A549 (cell line): ENCODE results near the gene TNF. TPM values are rescaled to one million over a fixed set of nuclear protein-coding genes. Genes with fewer than 3 reads are reported as not detected.
"Not testable (repeated sequence)": the region's sequence is repeated elsewhere in the genome, so short reads cannot be mapped to it uniquely, and the experiment has no call there.

ENCODE experiments used
- ATAC-seq, 2 experiments: fragments of 200-7000 bp in 1 of 2; fragments of >200 bp in 1 of 2; cut with Nextera tagmentation in 1 of 2; cut with Tn5 transposase in 1 of 2; 3 replicates each; pipeline versions ENCODE4 v1.8.0 to v1.9.1; 2018 to 2020; ENCODE audit warnings: mild to moderate bottlenecking in 1 of 2, moderate library complexity in 1 of 2
- CTCF ChIA-PET: fragments of 300-600 bp; sonication (Branson Sonifier 250); formaldehyde crosslinking; extraction: SDS; loops from one replicate; lab custom pipeline; 2021; ENCODE audit warnings: antibody characterized with exemption, inconsistent platforms; lab: Yijun Ruan, JAX
- POLR2A ChIA-PET: fragments of 350-600 bp; formaldehyde crosslinking; extraction: SDS; loops from one replicate; lab custom pipeline; 2021; ENCODE audit warnings: antibody characterized with exemption, inconsistent platforms; lab: Yijun Ruan, JAX
- DNase-seq, 2 experiments: peaks; one replicate each; pipeline versions ENCODE4 v3.0.0 to v3.0.0-alpha.2; 2011 to 2016; ENCODE audit warnings: low read depth in 1 of 2, low spot score in 1 of 2
- FAIRE-seq: peaks from 2 replicates; lab custom pipeline; 2011; peaks lifted over from hg19 to GRCh38; lab: Jason Lieb, UNC
- H3K27ac ChIP-seq, 2 experiments: fragments of >200 bp; sonication (Bioruptor Twin); formaldehyde crosslinking; 3 replicates each; pipeline ENCODE4 v1.5.1; 2016 to 2017
- H3K4me1 ChIP-seq: fragments of >200 bp; sonication (Bioruptor Twin); formaldehyde crosslinking; 3 replicates; pipeline ENCODE4 v1.6.1; 2016
- H3K4me2 ChIP-seq: fragments of >200 bp; sonication (Bioruptor Twin); formaldehyde crosslinking; 3 replicates; pipeline ENCODE4 v1.6.1; 2016
- H3K4me3 ChIP-seq: fragments of >200 bp; sonication (Bioruptor Twin); formaldehyde crosslinking; 3 replicates; pipeline ENCODE4 v1.5.1; 2016
- H3K9me3 ChIP-seq: fragments of >200 bp; sonication (Bioruptor Twin); formaldehyde crosslinking; 3 replicates; pipeline ENCODE4 v1.6.1; 2016
- CHD4 ChIP-seq: fragments of 200-600 bp; sonication (generic); IDR thresholded peaks from 2 replicates; pipeline ENCODE4 v1.6.1; 2016; ENCODE audit warnings: antibody characterized with exemption, mild to moderate bottlenecking, borderline replicate concordance
- CTCF ChIP-seq: fragments of >200 bp; sonication (Bioruptor Twin); formaldehyde crosslinking; IDR thresholded peaks from 3 replicates; pipeline ENCODE4 v1.5.1; 2016
- EHF ChIP-seq: fragments of 250-450 bp; sonication (Bioruptor Pico); IDR thresholded peaks from 2 replicates; pipeline ENCODE4 v1.5.0; 2020; ENCODE audit warnings: mild to moderate bottlenecking
- EHMT2 ChIP-seq: fragments of 200-600 bp; sonication (generic); IDR thresholded peaks from 2 replicates; pipeline ENCODE4 v1.6.1; 2016; ENCODE audit warnings: antibody characterized with exemption, low read depth, mild to moderate bottlenecking, moderate library complexity
- ESRRA ChIP-seq: fragments of 150-350 bp; IDR thresholded peaks from 2 replicates; pipeline ENCODE4 v1.6.1; 2014; ENCODE audit warnings: mild to moderate bottlenecking, low read length, borderline replicate concordance
- HDAC2 ChIP-seq: fragments of 200-600 bp; sonication (generic); IDR thresholded peaks from 2 replicates; pipeline ENCODE4 v1.6.1; 2016
- HEYL ChIP-seq: fragments of 250-450 bp; sonication (Bioruptor Pico); IDR thresholded peaks from 2 replicates; pipeline ENCODE4 v1.8.0; 2021; ENCODE audit warnings: mild to moderate bottlenecking, moderate library complexity
- HMGXB4 ChIP-seq: fragments of 250-450 bp; sonication (Bioruptor Pico); IDR thresholded peaks from 2 replicates; pipeline ENCODE4 v1.5.0; 2021; ENCODE audit warnings: mild to moderate bottlenecking, moderate library complexity, borderline replicate concordance
- HOXA7 ChIP-seq: fragments of 250-450 bp; sonication (Bioruptor Pico); IDR thresholded peaks from 2 replicates; pipeline ENCODE4 v1.5.0; 2020; ENCODE audit warnings: mild to moderate bottlenecking, moderate library complexity
- HOXB5 ChIP-seq: fragments of 250-450 bp; sonication (Bioruptor Pico); IDR thresholded peaks from 2 replicates; pipeline ENCODE4 v1.5.0; 2020; ENCODE audit warnings: mild to moderate bottlenecking, moderate library complexity
- JUN ChIP-seq, 2 experiments: fragments of >200 bp; sonication (Bioruptor Twin); formaldehyde crosslinking; IDR thresholded peaks; 2 replicates in 1 of 2; 3 replicates in 1 of 2; pipeline ENCODE4 v1.6.1; 2016 to 2017
- JUNB ChIP-seq: fragments of >200 bp; sonication (Bioruptor Twin); formaldehyde crosslinking; IDR thresholded peaks from 2 replicates; pipeline ENCODE4 v1.6.1; 2016
- MAX ChIP-seq: IDR thresholded peaks from 2 replicates; pipeline ENCODE4 v1.6.1; 2012
- MAZ ChIP-seq: fragments of 150-350 bp; IDR thresholded peaks from 2 replicates; pipeline ENCODE4 v1.6.1; 2014; ENCODE audit warnings: antibody characterized with exemption, low read depth, low read length, borderline replicate concordance
- NR3C1 ChIP-seq: fragments of >200 bp; sonication (Bioruptor Twin); formaldehyde crosslinking; IDR thresholded peaks from 3 replicates; pipeline ENCODE4 v1.6.1; 2017
- RAD21 ChIP-seq, 2 experiments: fragments of >200 bp in 1 of 2; sonication (Bioruptor Twin) in 1 of 2; formaldehyde crosslinking in 1 of 2; IDR thresholded peaks in 1 of 2; conservative IDR thresholded peaks in 1 of 2; 2 replicates in 1 of 2; 3 replicates in 1 of 2; pipeline ENCODE4 v1.6.1; 2012 to 2018; ENCODE audit warnings: inconsistent platforms in 1 of 2
- RNF2 ChIP-seq: fragments of 200-600 bp; sonication (generic); IDR thresholded peaks from 2 replicates; pipeline ENCODE4 v1.6.1; 2016; ENCODE audit warnings: low read depth, mild to moderate bottlenecking, antibody characterized with exemption, moderate library complexity, borderline replicate concordance
- SMC3 ChIP-seq: fragments of >200 bp; sonication (Bioruptor Twin); formaldehyde crosslinking; IDR thresholded peaks from 3 replicates; pipeline ENCODE4 v1.6.1; 2018; ENCODE audit warnings: inconsistent platforms
- ZC3H11A ChIP-seq: fragments of 450-650 bp; IDR thresholded peaks from 2 replicates; pipeline ENCODE4 v1.6.1; 2014; ENCODE audit warnings: antibody characterized with exemption, mild to moderate bottlenecking
- ZFP36 ChIP-seq: fragments of 450-650 bp; IDR thresholded peaks from 2 replicates; pipeline ENCODE4 v1.6.1; 2014; ENCODE audit warnings: borderline replicate concordance; ENCODE audit not compliant: partially characterized antibody
- ZNF302 ChIP-seq: fragments of 250-450 bp; sonication (Bioruptor Pico); IDR thresholded peaks from 2 replicates; pipeline ENCODE4 v1.9.0; 2021; ENCODE audit warnings: inconsistent platforms, mild to moderate bottlenecking, moderate library complexity
- ZSCAN20 ChIP-seq: fragments of 250-450 bp; sonication (Bioruptor Pico); IDR thresholded peaks from 2 replicates; pipeline ENCODE4 v1.8.0; 2022; ENCODE audit warnings: mild to moderate bottlenecking, moderate library complexity
- WGBS: methylation state at CpG from one replicate; pipeline ENCODE4 v1.1.6; 2017; ENCODE audit errors: missing lambda C conversion rate; 5-methylcytosine and 5-hydroxymethylcytosine counted together
- polyA plus RNA-seq, 4 experiments: library from polyadenylated mRNA; depleted of rRNA in 3 of 4; stranded (reverse); fragments of >200 nt; fragmentation: RNase III in 1 of 4; extraction: RNeasy Plus Mini Kit Qiagen cat#74134 plus additional on column Dnase treatment in 1 of 4; gene quantifications; 2 replicates in 3 of 4; 3 replicates in 1 of 4; pipeline ENCODE4 v1.2.3, GENCODE V29; 2011 to 2017

Gene TNF
- polyA plus RNA-seq, 2 of the 4 experiments (the other 2 are of a cell fraction), result not detected

GRCh38 chr6:31547727-31548543 is 27.4 kb upstream of the TNF start (continued):
- TF ChIP-seq HMGXB4 (CRISPR knock-in tag), result 0 out of 2 replicates have a peak, but pooled peaks have one; percentile 7
- TF ChIP-seq, all 56 proteins: peak for 3

- peaks cover 10% of the 10 kb centered on the region for H3K4me1 ChIP-seq
- H3K9me3 ChIP-seq, result no peaks in the 10 kb centered on the region
- peak overlapping the region; percentile 57; the same call in 1 of the 3 replicates for H3K4me3 ChIP-seq
- H3K27ac ChIP-seq, result peak overlapping the region in 1 of 2 experiments; percentile 87; a peak in 2 of 6 replicates
- H3K4me2 ChIP-seq, result peak overlapping the region; percentile 67
- TF ChIP-seq NR3C1 (no peak), CHD4 (no peak), ESRRA (no peak), ZSCAN20 (CRISPR knock-in tag) (no peak)
- TF ChIP-seq, all 56 proteins: peak for 0
- POLR2A ChIA-PET, result no interaction called here
- FAIRE-seq, result no peak
- no peak for DNase-seq
- WGBS, result 91% methylated on average over 2 of the region's 2 CpGs
- ATAC-seq, result no peak
- CTCF ChIA-PET, result interaction anchor here (1.5 to 15.7 kb wide), 3 partner anchors 9 to 49 kb away, joined by 6 to 331 read pairs (median 37); partner anchors contain the start of genes LTB and NCR3
Measured at GRCh38 chr6:31548544-31548873, 26.9 kb upstream of the TNF start.

- CTCF ChIA-PET, result interaction anchor here (0.5 to 15.7 kb wide), 12 partner anchors 9 to 95 kb away, joined by 3 to 331 read pairs (median 4); partner anchors contain the start of genes DDX39B, LTB and NCR3
- 49% methylated on average over 5 of the region's 5 CpGs for WGBS
- TF ChIP-seq SMC3 (peak; percentile 32; the same call in 1 of the 3 replicates), RAD21 (conservative IDR thresholded peaks at IDR 0.05 in 1 of 2, IDR thresholded peaks at IDR 0.05 in 1 of 2) (peak; percentile 50 to 74; a peak in 4 of 5 replicates), CTCF (peak; percentile 41)
- TF ChIP-seq, all 56 proteins: peak for 3; not testable (repeated sequence) for 53
- H3K27ac ChIP-seq, ATAC-seq, H3K4me2 ChIP-seq, H3K4me1 ChIP-seq, H3K4me3 ChIP-seq, H3K9me3 ChIP-seq, FAIRE-seq: not testable (repeated sequence)
- POLR2A ChIA-PET, result interaction anchor here (0.6 to 1.1 kb wide), 3 partner anchors 47 to 577 kb away, joined by 3 to 4 read pairs (median 3); partner anchors contain the start of genes ATF6B and HSPA1B
- peak; percentile 29 to 59 for DNase-seq
Measured at GRCh38 chr6:31551371-31551770, 24.0 kb upstream of the TNF start.

GRCh38 chr6:31556307-31556706 is 19.1 kb upstream of the TNF start:
- no peak overlapping the region for H3K27ac ChIP-seq
- DNase-seq (no peak), FAIRE-seq (no peak), ATAC-seq (no peak)
- TF ChIP-seq JUNB (no peak), ZNF302 (CRISPR knock-in tag) (no peak), MAZ (no peak), RNF2 (no peak), ZFP36 (no peak), ZC3H11A (no peak), MAX (no peak), JUN (IDR thresholded peaks at IDR 0.05) (no peak), HDAC2 (no peak), HOXA7 (CRISPR knock-in tag) (no peak), HOXB5 (CRISPR knock-in tag) (no peak), NR3C1 (no peak), EHMT2 (no peak), CHD4 (no peak), SMC3 (no peak), HEYL (CRISPR knock-in tag) (no peak), EHF (CRISPR knock-in tag) (no peak)
- H3K4me2 ChIP-seq, result no peak overlapping the region
- ChIA-PET POLR2A (no interaction called here), CTCF (interaction anchor here (1.0 to 2.5 kb wide), 5 partner anchors 8 to 42 kb away, joined by 3 to 10 read pairs (median 6); partner anchors contain the start of gene NFKBIL1)
- no peaks in the 10 kb centered on the region for H3K9me3 ChIP-seq
- H3K4me1 ChIP-seq, result peaks cover 24% of the 10 kb centered on the region
- WGBS, result 86% methylated on average over 3 of the region's 3 CpGs
- no peak overlapping the region for H3K4me3 ChIP-seq
